ENCODE results near the gene SELENOV.
A peak's percentile ranks its signal among the peaks of the same experiment; 100 is the strongest.

Gene SELENOV

GRCh38 chr19:39480337-39481228, 34.4 kb upstream of the SELENOV start, which contains the start of gene TIMM50:
Gene TIMM50, plus strand, starts transcription at chr19:39480838. Its CDS starts 16 bp downstream, at chr19:39480854.
- TF ChIP-seq CTCF (IDR thresholded peaks at IDR 0.05; ENCODE audit: low read depth, low read length): no peak
- peak within 1 kb of the TSS; percentile 99 to 100 for H3K4me3 ChIP-seq (replicated peaks in 1 of 2; ENCODE audit: low read depth in 2 of 2, low read length in 2 of 2)
- peak; percentile 91 to 94 for DNase-seq (ENCODE audit: low read depth in 2 of 2)

- no peak for DNase-seq (ENCODE audit: low read depth in 2 of 2)
- no peak for TF ChIP-seq CTCF (IDR thresholded peaks at IDR 0.05; ENCODE audit: low read depth, low read length)
- H3K4me3 ChIP-seq (replicated peaks in 1 of 2; ENCODE audit: low read depth in 2 of 2, low read length in 2 of 2): peak overlapping the region; percentile 99 to 100
Observed at GRCh38 chr19:39481229-39481545, 33.8 kb upstream of the SELENOV start.

GRCh38 chr19:39481676-39482075, 33.3 kb upstream of the SELENOV start:
- H3K4me3 ChIP-seq (replicated peaks in 1 of 2; ENCODE audit: low read depth in 2 of 2, low read length in 2 of 2): peak overlapping the region; percentile 99 to 100
- no peak for DNase-seq (ENCODE audit: low read depth in 2 of 2)
- no peak for TF ChIP-seq CTCF (IDR thresholded peaks at IDR 0.05; ENCODE audit: low read depth, low read length)

- no peak for DNase-seq (ENCODE audit: low read depth in 2 of 2)
- H3K4me3 ChIP-seq (replicated peaks in 1 of 2; ENCODE audit: low read depth in 2 of 2, low read length in 2 of 2): no peak overlapping the region
- TF ChIP-seq CTCF (IDR thresholded peaks at IDR 0.05; ENCODE audit: low read depth, low read length): no peak
Observed at GRCh38 chr19:39483141-39483540, 31.8 kb upstream of the SELENOV start.

- no peak for DNase-seq (ENCODE audit: low read depth in 2 of 2)
- no peak for TF ChIP-seq CTCF (IDR thresholded peaks at IDR 0.05; ENCODE audit: low read depth, low read length)
- H3K4me3 ChIP-seq (replicated peaks in 1 of 2; ENCODE audit: low read depth in 2 of 2, low read length in 2 of 2): no peak overlapping the region
Observed at GRCh38 chr19:39489756-39490155, 25.2 kb upstream of the SELENOV start.

- no peak overlapping the region for H3K4me3 ChIP-seq (replicated peaks in 1 of 2; ENCODE audit: low read depth in 2 of 2, low read length in 2 of 2)
- no peak for DNase-seq (ENCODE audit: low read depth in 2 of 2)
- no peak for TF ChIP-seq CTCF (IDR thresholded peaks at IDR 0.05; ENCODE audit: low read depth, low read length)
Observed at GRCh38 chr19:39492225-39492624, 22.7 kb upstream of the SELENOV start.

Measured in cardiac fibroblast (primary cell).